ENCODE results near the gene VPS18. TPM values are rescaled to one million over a fixed set of nuclear protein-coding genes. Genes with fewer than 3 reads are reported as not detected.

The VPS18 gene
- total and polyA plus RNA-seq, 2 experiments from 2014 or later, result 15.8 to 32.7 TPM

GRCh38 chr15:40931300-40932142 is 37.3 kb downstream of the VPS18 start:
- 76% methylated on average over 15 to 16 of the region's 16 CpGs for WGBS, 2 experiments (ENCODE audit: low coverage in 1 of 2, low lambda C conversion rate in 2 of 2, missing lambda C conversion rate in 2 of 2)
- TF ChIP-seq EZH2phosphoT487 (IDR thresholded peaks at IDR 0.05; ENCODE audit: insufficient read depth, low read depth) (no peak), EZH2 (IDR thresholded peaks at IDR 0.05; ENCODE audit: insufficient read depth, poor library complexity, severe bottlenecking) (no peak)

GRCh38 chr15:40932156-40932555 is 37.9 kb downstream of the VPS18 start:
- Histone ChIP-seq H3K4me3 (no peak overlapping the region), H3K9me3 (ENCODE audit: low read depth) (no peaks in the 10 kb centered on the region), H4K20me1 (ENCODE audit: insufficient read depth) (no peaks in the 10 kb centered on the region), H3K9me2 (ENCODE audit: insufficient read depth) (no peaks in the 10 kb centered on the region), H3F3A (ENCODE audit: insufficient read depth) (no peaks in the 10 kb centered on the region), H2AFZ (no peak overlapping the region), H3K27ac (no peak overlapping the region), H3K4me1 (ENCODE audit: insufficient read depth) (peaks cover 15% of the 10 kb centered on the region), H3K79me2 (ENCODE audit: insufficient read depth) (no peaks in the 10 kb centered on the region), H3K36me3 (ENCODE audit: low read depth) (no peaks in the 10 kb centered on the region), H3K27me3 (replicated peaks; ENCODE audit: insufficient read depth) (peaks cover 40% of the 10 kb centered on the region), H3K9ac (no peak overlapping the region), H3K4me2 (ENCODE audit: unreplicated experiment) (no peak overlapping the region)
- 81 to 85% methylated on average over 8 of the region's 8 CpGs for WGBS, 2 experiments (ENCODE audit: low coverage in 1 of 2, low lambda C conversion rate in 2 of 2, missing lambda C conversion rate in 2 of 2)
- DNase-seq, result no peak
- TF ChIP-seq EZH2 (IDR thresholded peaks at IDR 0.05; ENCODE audit: insufficient read depth, poor library complexity, severe bottlenecking), result no peak
- TF ChIP-seq EZH2phosphoT487 (IDR thresholded peaks at IDR 0.05; ENCODE audit: insufficient read depth, low read depth), result no peak
- in situ Hi-C loops (cut with MboI), result no loop called here

More at GRCh38 chr15:40931300-40932142, 37.3 kb downstream of the VPS18 start:
- peaks cover 15% of the 10 kb centered on the region for H3K4me1 ChIP-seq (ENCODE audit: insufficient read depth)
- no peaks in the 10 kb centered on the region for H3F3A ChIP-seq (ENCODE audit: insufficient read depth)
- H3K9me3 ChIP-seq (ENCODE audit: low read depth), result no peaks in the 10 kb centered on the region
- no peaks in the 10 kb centered on the region for H3K79me2 ChIP-seq (ENCODE audit: insufficient read depth)
- H3K27ac ChIP-seq, result no peak overlapping the region
- H3K9me2 ChIP-seq (ENCODE audit: insufficient read depth), result no peaks in the 10 kb centered on the region
- in situ Hi-C loops (cut with MboI), result no loop called here
- H3K4me3 ChIP-seq, result no peak overlapping the region
- H3K27me3 ChIP-seq (replicated peaks; ENCODE audit: insufficient read depth), result peaks cover 45% of the 10 kb centered on the region
- no peaks in the 10 kb centered on the region for H3K36me3 ChIP-seq (ENCODE audit: low read depth)
- H3K4me2 ChIP-seq (ENCODE audit: unreplicated experiment), result no peak overlapping the region
- H2AFZ ChIP-seq, result no peak overlapping the region
- no peak overlapping the region for H3K9ac ChIP-seq
- DNase-seq, result no peak
- H4K20me1 ChIP-seq (ENCODE audit: insufficient read depth), result no peaks in the 10 kb centered on the region

GRCh38 chr15:40932649-40933516 is 38.6 kb downstream of the VPS18 start:
- H3K36me3 ChIP-seq (ENCODE audit: low read depth), result no peaks in the 10 kb centered on the region
- H3K4me2 ChIP-seq (ENCODE audit: unreplicated experiment), result no peak overlapping the region
- H3K27ac ChIP-seq, result no peak overlapping the region
- no peaks in the 10 kb centered on the region for H3K9me3 ChIP-seq (ENCODE audit: low read depth)
- no peak for DNase-seq
- H4K20me1 ChIP-seq (ENCODE audit: insufficient read depth), result no peaks in the 10 kb centered on the region
- H3K4me3 ChIP-seq, result no peak overlapping the region
- H3K27me3 ChIP-seq (replicated peaks; ENCODE audit: insufficient read depth), result peaks cover 33% of the 10 kb centered on the region
- H3K9ac ChIP-seq, result no peak overlapping the region
- H3K9me2 ChIP-seq (ENCODE audit: insufficient read depth), result no peaks in the 10 kb centered on the region
- 72 to 73% methylated on average over 10 to 11 of the region's 11 CpGs for WGBS, 2 experiments (ENCODE audit: low coverage in 1 of 2, low lambda C conversion rate in 2 of 2, missing lambda C conversion rate in 2 of 2)
- H2AFZ ChIP-seq, result no peak overlapping the region
- peaks cover 14% of the 10 kb centered on the region for H3K4me1 ChIP-seq (ENCODE audit: insufficient read depth)
- TF ChIP-seq EZH2phosphoT487 (IDR thresholded peaks at IDR 0.05; ENCODE audit: insufficient read depth, low read depth) (no peak), EZH2 (IDR thresholded peaks at IDR 0.05; ENCODE audit: insufficient read depth, poor library complexity, severe bottlenecking) (no peak)
- H3F3A ChIP-seq (ENCODE audit: insufficient read depth), result no peaks in the 10 kb centered on the region
- in situ Hi-C loops (cut with MboI), result no loop called here
- no peaks in the 10 kb centered on the region for H3K79me2 ChIP-seq (ENCODE audit: insufficient read depth)

GRCh38 chr15:40933517-40933902 is 39.3 kb downstream of the VPS18 start:
- WGBS, 2 experiments (ENCODE audit: low coverage in 1 of 2, low lambda C conversion rate in 2 of 2, missing lambda C conversion rate in 2 of 2), result 70 to 73% methylated on average over 3 of the region's 3 CpGs
- H3K79me2 ChIP-seq (ENCODE audit: insufficient read depth), result no peaks in the 10 kb centered on the region
- H3K9me2 ChIP-seq (ENCODE audit: insufficient read depth), result no peaks in the 10 kb centered on the region
- no peak overlapping the region for H3K27ac ChIP-seq
- peaks cover 26% of the 10 kb centered on the region for H3K27me3 ChIP-seq (replicated peaks; ENCODE audit: insufficient read depth)
- DNase-seq, result no peak
- H3F3A ChIP-seq (ENCODE audit: insufficient read depth), result no peaks in the 10 kb centered on the region
- H3K4me3 ChIP-seq, result no peak overlapping the region
- no peaks in the 10 kb centered on the region for H3K9me3 ChIP-seq (ENCODE audit: low read depth)
- in situ Hi-C loops (cut with MboI), result no loop called here
- H3K36me3 ChIP-seq (ENCODE audit: low read depth), result no peaks in the 10 kb centered on the region
- H3K4me2 ChIP-seq (ENCODE audit: unreplicated experiment), result no peak overlapping the region
- H4K20me1 ChIP-seq (ENCODE audit: insufficient read depth), result no peaks in the 10 kb centered on the region
- no peak overlapping the region for H3K9ac ChIP-seq
- no peak for TF ChIP-seq EZH2 (IDR thresholded peaks at IDR 0.05; ENCODE audit: insufficient read depth, poor library complexity, severe bottlenecking)
- TF ChIP-seq EZH2phosphoT487 (IDR thresholded peaks at IDR 0.05; ENCODE audit: insufficient read depth, low read depth), result no peak
- no peak overlapping the region for H2AFZ ChIP-seq
- H3K4me1 ChIP-seq (ENCODE audit: insufficient read depth), result peaks cover 9% of the 10 kb centered on the region

Data from GM23248 (cell line).